ENCODE data around the gene COL4A2. TPM values are rescaled to one million over a fixed set of nuclear protein-coding genes. Genes with fewer than 3 reads are reported as not detected.

The COL4A2 gene
- total RNA-seq, 1 donor from 2014 or later, result not detected

DNA sequence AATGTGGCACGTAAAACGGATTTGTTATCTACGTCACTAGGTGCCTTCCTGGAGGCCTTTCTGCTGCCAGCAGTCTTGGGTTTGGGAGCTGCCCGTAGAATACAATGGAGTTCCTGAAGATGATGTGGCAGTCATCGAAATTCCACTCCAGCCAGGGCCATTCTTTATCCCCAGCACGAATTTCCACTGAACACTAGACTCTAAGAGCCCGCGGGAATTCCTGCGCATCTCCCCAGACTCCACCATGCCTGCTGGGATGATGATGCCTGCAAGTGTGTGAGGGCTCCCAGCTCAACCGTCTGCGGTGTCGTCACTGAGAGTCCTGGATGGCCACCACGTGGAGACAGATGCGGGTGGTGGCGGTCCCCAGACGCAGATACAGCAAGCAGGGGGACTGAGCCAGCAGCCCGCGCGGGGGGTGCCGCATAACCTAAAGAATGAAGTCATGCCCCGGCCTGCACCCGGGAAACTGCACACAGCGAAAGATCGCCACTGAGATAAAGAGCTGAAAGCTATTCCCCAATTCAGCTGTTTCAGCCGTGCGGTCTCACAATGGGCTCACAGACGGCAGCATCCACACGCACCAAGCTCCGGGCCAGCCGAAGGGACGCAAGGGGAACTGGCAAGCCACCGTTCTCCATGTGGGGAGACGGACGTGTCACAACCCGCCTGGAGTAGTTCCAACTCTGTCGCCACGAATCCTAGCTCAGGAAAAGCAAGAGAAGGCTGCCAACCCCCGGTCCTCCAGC lies 41.2 kb upstream of the COL4A2 start:
- Mint-ChIP-seq H3K27me3 (ENCODE audit: low read depth) (peaks cover 9% of the 10 kb centered on the region), H3K27ac (no peak overlapping the region), H3K36me3 (ENCODE audit: low read depth) (no peaks in the 10 kb centered on the region), H3K4me3 (ENCODE audit: low read depth) (no peak overlapping the region), H3K9me3 (no peaks in the 10 kb centered on the region), H3K4me1 (ENCODE audit: low read depth) (no peaks in the 10 kb centered on the region)
- no peak for DNase-seq (ENCODE audit: low spot score)
- intact Hi-C loops (cut with micrococcal nuclease), result no loop called here

GRCh38 chr13:110266431-110266809 lies 40.7 kb upstream of the COL4A2 start:
- no peaks in the 10 kb centered on the region for H3K36me3 Mint-ChIP-seq (ENCODE audit: low read depth)
- H3K4me1 Mint-ChIP-seq (ENCODE audit: low read depth), result no peaks in the 10 kb centered on the region
- H3K27me3 Mint-ChIP-seq (ENCODE audit: low read depth), result peaks cover 9% of the 10 kb centered on the region
- H3K4me3 Mint-ChIP-seq (ENCODE audit: low read depth), result no peak overlapping the region
- H3K9me3 Mint-ChIP-seq, result no peaks in the 10 kb centered on the region
- DNase-seq (ENCODE audit: low spot score), result no peak
- no peak overlapping the region for H3K27ac Mint-ChIP-seq
- intact Hi-C loops (cut with micrococcal nuclease), result no loop called here

DNA sequence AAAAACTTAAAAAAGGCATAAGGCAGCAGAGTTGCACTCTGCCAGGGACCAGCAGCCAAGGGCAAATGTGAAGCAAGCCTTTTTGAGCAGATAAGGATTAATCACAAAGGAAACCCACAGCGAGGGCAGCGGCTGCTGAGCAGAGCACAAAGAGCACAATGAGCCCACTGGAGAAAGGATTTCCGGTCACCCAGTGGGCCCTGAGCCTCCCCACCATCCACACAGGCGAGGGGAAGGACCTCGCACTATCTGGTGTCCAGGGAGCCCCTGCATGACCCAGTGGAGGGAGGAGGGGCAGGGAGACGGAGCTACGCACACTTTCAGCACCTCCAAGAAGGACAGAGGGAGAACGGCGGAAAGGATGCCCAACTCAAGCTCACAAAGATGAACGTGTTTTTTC lies 40.1 kb upstream of the COL4A2 start:
- Mint-ChIP-seq H3K9me3 (no peaks in the 10 kb centered on the region), H3K4me1 (ENCODE audit: low read depth) (no peaks in the 10 kb centered on the region), H3K4me3 (ENCODE audit: low read depth) (no peak overlapping the region), H3K27me3 (ENCODE audit: low read depth) (peaks cover 9% of the 10 kb centered on the region), H3K27ac (no peak overlapping the region), H3K36me3 (ENCODE audit: low read depth) (no peaks in the 10 kb centered on the region)
- DNase-seq (ENCODE audit: low spot score), result no peak
- intact Hi-C loops (cut with micrococcal nuclease), result no loop called here

DNA sequence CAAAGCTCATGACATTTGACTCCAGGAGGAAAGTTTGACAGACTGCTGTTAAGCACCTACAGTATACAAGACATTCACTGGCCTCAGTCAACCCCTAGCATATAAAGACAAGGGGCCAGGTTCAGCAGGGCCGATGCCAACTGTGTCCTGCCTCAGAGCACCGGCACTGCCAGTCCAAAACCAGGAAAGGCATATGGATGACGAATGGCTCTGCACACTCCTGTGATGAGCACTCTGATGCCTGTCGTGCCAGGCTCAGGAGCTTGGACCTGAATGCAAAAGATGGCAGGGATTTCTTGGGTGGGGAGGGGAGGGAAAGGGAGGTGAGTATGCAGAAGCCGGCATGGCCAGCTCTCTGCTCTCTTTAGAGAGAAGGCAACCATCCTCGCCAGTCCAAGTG lies 39.0 kb upstream of the COL4A2 start:
- H3K4me3 Mint-ChIP-seq (ENCODE audit: low read depth), result no peak overlapping the region
- no peak for DNase-seq (ENCODE audit: low spot score)
- H3K4me1 Mint-ChIP-seq (ENCODE audit: low read depth), result no peaks in the 10 kb centered on the region
- intact Hi-C loops (cut with micrococcal nuclease), result no loop called here
- H3K27ac Mint-ChIP-seq, result no peak overlapping the region
- peaks cover 5% of the 10 kb centered on the region for H3K27me3 Mint-ChIP-seq (ENCODE audit: low read depth)
- no peaks in the 10 kb centered on the region for H3K9me3 Mint-ChIP-seq
- no peaks in the 10 kb centered on the region for H3K36me3 Mint-ChIP-seq (ENCODE audit: low read depth)

DNA sequence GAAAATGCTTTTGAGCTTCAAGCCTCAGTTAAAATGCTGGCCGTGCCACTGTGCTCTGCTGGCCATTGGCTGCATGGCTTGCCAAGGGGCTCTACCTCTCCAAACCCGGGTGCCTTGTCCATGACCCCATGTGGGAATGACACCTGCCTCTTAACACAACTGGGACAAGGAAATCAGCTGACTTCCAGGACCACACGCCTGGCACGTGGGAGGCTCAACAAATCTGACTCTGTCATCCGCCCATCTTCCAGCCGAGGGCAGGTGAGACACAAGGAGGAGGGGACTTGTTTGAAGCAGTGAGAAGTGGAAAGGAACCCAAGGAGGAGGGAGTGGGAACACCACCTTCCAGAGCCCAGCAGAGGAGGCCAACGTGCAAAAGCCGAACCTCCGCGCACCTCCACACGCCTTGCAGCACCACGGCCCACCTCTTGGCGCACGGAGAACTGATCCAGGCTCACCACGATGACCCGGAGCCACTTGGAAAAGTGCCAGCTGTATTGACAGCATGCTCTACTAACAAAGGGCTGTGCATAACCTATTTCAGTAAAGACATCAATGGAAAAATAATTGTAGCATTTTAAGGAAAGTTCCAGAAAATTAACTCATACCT lies 38.4 kb upstream of the COL4A2 start:
- Mint-ChIP-seq H3K36me3 (ENCODE audit: low read depth) (no peaks in the 10 kb centered on the region), H3K4me1 (ENCODE audit: low read depth) (no peaks in the 10 kb centered on the region), H3K9me3 (no peaks in the 10 kb centered on the region), H3K27me3 (ENCODE audit: low read depth) (peaks cover 5% of the 10 kb centered on the region), H3K27ac (no peak overlapping the region), H3K4me3 (ENCODE audit: low read depth) (no peak overlapping the region)
- intact Hi-C loops (cut with micrococcal nuclease), result no loop called here
- DNase-seq (ENCODE audit: low spot score), result no peak

DNA sequence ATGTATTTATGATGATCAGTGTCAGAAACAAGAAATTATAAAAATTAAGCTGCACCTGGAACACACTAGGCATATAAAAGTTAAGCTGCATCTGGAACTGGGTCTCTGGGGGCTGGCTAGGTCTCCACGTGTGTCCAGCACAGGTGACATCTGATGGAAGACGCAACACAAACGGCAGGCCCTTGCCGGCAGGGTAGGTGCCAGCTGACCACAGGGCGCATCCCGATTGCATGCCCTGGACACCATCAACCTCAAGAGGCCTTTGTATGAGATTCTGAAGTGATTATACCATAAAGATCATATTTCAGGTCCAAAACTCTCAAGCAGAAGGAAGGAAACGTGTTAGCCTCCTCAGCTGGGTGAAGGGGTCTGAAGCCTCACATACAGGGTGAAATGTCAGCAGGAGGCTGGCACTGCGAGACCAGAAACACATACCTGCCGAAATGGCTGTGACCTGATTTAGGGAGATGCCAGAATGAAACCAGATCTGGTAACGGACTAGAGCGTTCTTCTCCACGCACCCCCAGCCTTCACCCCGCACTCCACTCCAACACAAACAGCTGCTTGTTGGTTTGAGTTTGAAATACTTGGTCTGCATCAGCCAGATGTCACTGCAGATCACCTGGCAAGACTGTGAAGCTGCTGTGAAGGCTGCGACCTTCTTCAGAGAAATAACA lies 37.4 kb upstream of the COL4A2 start:
- no peaks in the 10 kb centered on the region for H3K4me1 Mint-ChIP-seq (ENCODE audit: low read depth)
- intact Hi-C loops (cut with micrococcal nuclease), result no loop called here
- H3K27ac Mint-ChIP-seq, result no peak overlapping the region
- no peaks in the 10 kb centered on the region for H3K9me3 Mint-ChIP-seq
- H3K27me3 Mint-ChIP-seq (ENCODE audit: low read depth), result peaks cover 6% of the 10 kb centered on the region
- DNase-seq (ENCODE audit: low spot score), result no peak
- H3K36me3 Mint-ChIP-seq (ENCODE audit: low read depth), result no peaks in the 10 kb centered on the region
- no peak overlapping the region for H3K4me3 Mint-ChIP-seq (ENCODE audit: low read depth)

DNA sequence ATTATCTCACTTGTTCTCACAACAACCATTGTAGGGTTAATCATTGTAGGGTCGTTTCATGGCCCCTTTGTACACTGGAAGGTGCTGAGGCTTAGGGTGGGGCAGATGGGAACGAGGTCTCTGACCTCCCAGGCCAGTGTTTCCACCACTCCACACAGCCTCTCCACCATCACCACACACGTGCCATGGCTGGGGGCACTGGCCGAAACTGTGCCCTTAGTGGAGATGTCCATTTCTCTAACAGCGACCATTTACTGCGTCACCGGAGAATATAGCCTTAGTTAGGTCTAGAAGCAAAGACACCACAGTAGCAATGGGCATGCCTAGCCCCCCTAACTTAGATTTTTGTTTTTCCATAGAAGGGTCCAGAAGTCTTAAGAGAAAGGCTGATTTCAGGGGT lies 36.6 kb upstream of the COL4A2 start:
- Mint-ChIP-seq H3K36me3 (ENCODE audit: low read depth) (no peaks in the 10 kb centered on the region), H3K27me3 (ENCODE audit: low read depth) (peaks cover 4% of the 10 kb centered on the region), H3K9me3 (no peaks in the 10 kb centered on the region), H3K27ac (no peak overlapping the region), H3K4me3 (ENCODE audit: low read depth) (no peak overlapping the region), H3K4me1 (ENCODE audit: low read depth) (no peaks in the 10 kb centered on the region)
- no peak for DNase-seq (ENCODE audit: low spot score)
- intact Hi-C loops (cut with micrococcal nuclease), result no loop called here

DNA sequence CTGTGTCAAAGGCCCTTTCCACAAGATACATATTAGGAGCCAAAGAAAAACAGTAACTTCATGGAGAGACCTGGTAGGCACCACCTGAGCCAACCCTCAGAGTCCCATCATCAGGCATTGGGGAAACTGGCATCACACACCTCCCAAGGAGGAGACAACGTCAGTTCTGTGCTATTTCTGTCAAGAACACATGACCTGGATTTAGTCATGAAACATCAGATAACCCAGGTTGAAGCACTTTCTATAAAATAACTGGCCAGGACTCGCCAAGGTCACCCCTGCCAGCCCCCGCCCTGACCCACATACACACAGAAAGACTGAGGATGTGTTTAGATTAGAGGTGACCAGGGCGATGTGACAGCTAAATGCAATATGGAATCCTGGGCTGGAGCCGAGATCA lies 35.8 kb upstream of the COL4A2 start:
- intact Hi-C loops (cut with micrococcal nuclease), result no loop called here
- no peak overlapping the region for H3K27ac Mint-ChIP-seq
- no peak overlapping the region for H3K4me3 Mint-ChIP-seq (ENCODE audit: low read depth)
- H3K4me1 Mint-ChIP-seq (ENCODE audit: low read depth), result no peaks in the 10 kb centered on the region
- DNase-seq (ENCODE audit: low spot score), result no peak
- H3K9me3 Mint-ChIP-seq, result no peaks in the 10 kb centered on the region
- H3K27me3 Mint-ChIP-seq (ENCODE audit: low read depth), result peaks cover 6% of the 10 kb centered on the region
- H3K36me3 Mint-ChIP-seq (ENCODE audit: low read depth), result no peaks in the 10 kb centered on the region

- H3K27ac Mint-ChIP-seq, result no peak overlapping the region
- no peaks in the 10 kb centered on the region for H3K4me1 Mint-ChIP-seq (ENCODE audit: low read depth)
- H3K9me3 Mint-ChIP-seq, result no peaks in the 10 kb centered on the region
- intact Hi-C loops (cut with micrococcal nuclease), result no loop called here
- H3K4me3 Mint-ChIP-seq (ENCODE audit: low read depth), result no peak overlapping the region
- H3K27me3 Mint-ChIP-seq (ENCODE audit: low read depth), result peaks cover 5% of the 10 kb centered on the region
- DNase-seq (ENCODE audit: low spot score), result no peak
- H3K36me3 Mint-ChIP-seq (ENCODE audit: low read depth), result no peaks in the 10 kb centered on the region
Observed at GRCh38 chr13:110272227-110272626, 34.9 kb upstream of the COL4A2 start.

GRCh38 chr13:110272651-110273050 lies 34.4 kb upstream of the COL4A2 start:
- intact Hi-C loops (cut with micrococcal nuclease), result no loop called here
- Mint-ChIP-seq H3K4me1 (ENCODE audit: low read depth) (no peaks in the 10 kb centered on the region), H3K9me3 (no peaks in the 10 kb centered on the region), H3K4me3 (ENCODE audit: low read depth) (no peak overlapping the region), H3K36me3 (ENCODE audit: low read depth) (no peaks in the 10 kb centered on the region), H3K27ac (no peak overlapping the region), H3K27me3 (ENCODE audit: low read depth) (peaks cover 5% of the 10 kb centered on the region)
- DNase-seq (ENCODE audit: low spot score), result no peak

DNA sequence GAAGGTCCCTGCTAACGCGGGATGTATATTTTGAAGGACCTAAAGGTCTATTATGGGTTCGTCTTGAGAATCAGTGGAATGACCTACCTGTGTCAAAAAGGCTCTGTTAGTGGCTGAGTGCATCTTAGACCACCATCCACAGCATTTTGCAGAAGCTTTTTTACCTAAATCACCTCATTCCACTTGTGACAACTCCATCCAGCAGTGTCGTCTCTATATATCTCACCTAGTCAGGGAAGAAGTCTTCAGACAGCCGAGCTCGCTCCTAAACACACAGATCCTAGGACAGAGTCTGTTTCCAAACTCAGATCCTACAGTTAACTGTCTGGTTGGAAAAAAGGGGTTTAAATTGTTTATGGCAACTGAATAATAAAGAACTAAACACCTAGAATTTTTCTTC lies 33.8 kb upstream of the COL4A2 start:
- no peaks in the 10 kb centered on the region for H3K36me3 Mint-ChIP-seq (ENCODE audit: low read depth)
- DNase-seq (ENCODE audit: low spot score), result no peak
- H3K27ac Mint-ChIP-seq, result no peak overlapping the region
- H3K4me1 Mint-ChIP-seq (ENCODE audit: low read depth), result no peaks in the 10 kb centered on the region
- no peaks in the 10 kb centered on the region for H3K9me3 Mint-ChIP-seq
- H3K27me3 Mint-ChIP-seq (ENCODE audit: low read depth), result peaks cover 6% of the 10 kb centered on the region
- intact Hi-C loops (cut with micrococcal nuclease), result no loop called here
- H3K4me3 Mint-ChIP-seq (ENCODE audit: low read depth), result no peak overlapping the region

DNA sequence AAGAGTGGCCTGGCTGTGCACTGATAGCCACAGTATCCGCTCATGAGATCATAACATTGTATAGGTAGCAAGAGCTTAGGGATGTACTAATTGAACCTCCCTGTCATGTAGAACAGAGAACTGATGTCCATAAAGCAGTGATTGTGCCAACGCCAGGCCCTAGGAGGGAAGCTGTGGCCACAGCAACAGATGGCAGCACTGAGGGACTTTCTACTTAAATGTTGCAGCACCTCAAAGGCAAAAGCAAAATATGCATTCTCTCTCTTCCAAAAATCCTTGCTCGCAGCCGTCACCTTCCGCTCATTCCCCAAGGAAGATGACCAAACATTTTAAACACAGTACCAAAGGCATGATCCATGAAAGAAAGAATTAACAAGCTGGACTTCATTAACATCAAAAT lies 32.4 kb upstream of the COL4A2 start:
- H3K36me3 Mint-ChIP-seq (ENCODE audit: low read depth), result no peaks in the 10 kb centered on the region
- H3K4me3 Mint-ChIP-seq (ENCODE audit: low read depth), result no peak overlapping the region
- peaks cover 12% of the 10 kb centered on the region for H3K27me3 Mint-ChIP-seq (ENCODE audit: low read depth)
- no peaks in the 10 kb centered on the region for H3K9me3 Mint-ChIP-seq
- no peak overlapping the region for H3K27ac Mint-ChIP-seq
- intact Hi-C loops (cut with micrococcal nuclease), result no loop called here
- no peaks in the 10 kb centered on the region for H3K4me1 Mint-ChIP-seq (ENCODE audit: low read depth)
- DNase-seq (ENCODE audit: low spot score), result no peak

GRCh38 chr13:110275931-110276552 lies 31.0 kb upstream of the COL4A2 start:
- Mint-ChIP-seq H3K9me3 (no peaks in the 10 kb centered on the region), H3K4me3 (ENCODE audit: low read depth) (no peak overlapping the region), H3K27me3 (ENCODE audit: low read depth) (peaks cover 12% of the 10 kb centered on the region), H3K4me1 (ENCODE audit: low read depth) (no peaks in the 10 kb centered on the region), H3K36me3 (ENCODE audit: low read depth) (no peaks in the 10 kb centered on the region), H3K27ac (no peak overlapping the region)
- intact Hi-C loops (cut with micrococcal nuclease), result no loop called here
- no peak for DNase-seq (ENCODE audit: low spot score)

All from activated T-helper 2 cell treated with anti-CD3 and anti-CD28 coated beads, Interferon-gamma antibody, Interleukin-2, Interleukin-4, amounts not matched to agents 10 μg/mL and 5 μg/mL and 100 μg/mL, durations not matched to agents 14 hours and 24 hours and 36 hours (primary cell).